GM12878 (cell line): ENCODE results near the gene TMPRSS4. TPM values are rescaled to one million over a fixed set of nuclear protein-coding genes. Genes with fewer than 3 reads are reported as not detected.

Source experiments
- ATAC-seq: fragments of 200-7000 bp; cut with Tn5 transposase; 3 replicates; pipeline ENCODE4 v1.9.1; 2020; ENCODE audit warnings: mild to moderate bottlenecking, moderate library complexity
- BruUV-seq: library from RNA; stranded (reverse); fragments of 400-500 nt; replicated peaks from 2 replicates; lab custom pipeline; 2021; lab: Mats Ljungman, UMichigan
- CTCF ChIA-PET: fragments of 300-600 bp; sonication (Branson Sonifier 250); formaldehyde crosslinking; extraction: SDS; loops from one replicate; lab custom pipeline; 2021; ENCODE audit warnings: inconsistent platforms; lab: Yijun Ruan, JAX
- POLR2A ChIA-PET: fragments of 350-600 bp; formaldehyde crosslinking; extraction: SDS; loops from one replicate; lab custom pipeline; 2021; ENCODE audit warnings: inconsistent platforms; lab: Charles Lee
- RAD21 ChIA-PET: fragments of 300-600 bp; sonication (Branson Sonifier 250); formaldehyde crosslinking; loops from one replicate; lab custom pipeline; 2023; ENCODE audit warnings: antibody characterized with exemption; ENCODE audit not compliant: unreplicated experiment; lab: Charles Lee
- SMC1A ChIA-PET: fragments of 300-600 bp; sonication (Branson Sonifier 250); formaldehyde crosslinking; loops from one replicate; lab custom pipeline; 2023; ENCODE audit not compliant: unreplicated experiment, uncharacterized antibody; lab: Charles Lee
- DNase-seq: peaks from one replicate; pipeline ENCODE4 v3.0.0-alpha.2; 2011; ENCODE audit warnings: low read depth, low spot score
- FAIRE-seq: peaks from 3 replicates; lab custom pipeline; 2011; peaks lifted over from hg19 to GRCh38; lab: Jason Lieb, UNC
- H2AFZ ChIP-seq: 2 replicates; pipeline ENCODE4 v1.6.0; 2011; ENCODE audit warnings: low read depth, low read length, control low read depth; ENCODE audit not compliant: control insufficient read depth
- H3K27ac ChIP-seq: 2 replicates; pipeline ENCODE4 v1.5.1; 2011; ENCODE audit warnings: control low read depth; ENCODE audit not compliant: control insufficient read depth, insufficient read depth
- H3K27me3 ChIP-seq, 2 experiments: replicated peaks in 1 of 2; 2 replicates each; pipeline versions ENCODE4 v1.6.0 to v1.6.1; 2011; ENCODE audit warnings: low read length in 1 of 2; ENCODE audit not compliant: control insufficient read depth in 2 of 2, insufficient read depth in 2 of 2
- H3K36me3 ChIP-seq, 2 experiments: 2 replicates each; pipeline ENCODE4 v1.5.1; 2011; ENCODE audit warnings: low read length in 1 of 2; ENCODE audit not compliant: control insufficient read depth in 2 of 2, insufficient read depth in 2 of 2
- H3K4me1 ChIP-seq: 2 replicates; pipeline ENCODE4 v1.6.1; 2011; ENCODE audit warnings: mild to moderate bottlenecking, low read length, moderate library complexity, mixed read lengths; ENCODE audit not compliant: control insufficient read depth, insufficient read depth
- H3K4me2 ChIP-seq: 2 replicates; pipeline ENCODE4 v1.6.0; 2011; ENCODE audit warnings: control low read depth; ENCODE audit not compliant: control insufficient read depth, insufficient read depth
- H3K4me3 ChIP-seq: fragments of 200-600 bp; sonication (generic); 2 replicates; pipeline ENCODE4 v1.5.1; 2016
- H3K79me2 ChIP-seq: 2 replicates; pipeline ENCODE4 v1.6.0; 2011; ENCODE audit warnings: low read length; ENCODE audit not compliant: control insufficient read depth, insufficient read depth
- H3K9ac ChIP-seq: 2 replicates; pipeline ENCODE4 v1.8.0; 2011; ENCODE audit warnings: low read length, control low read depth, mixed read lengths; ENCODE audit not compliant: control insufficient read depth, insufficient read depth
- H3K9me3 ChIP-seq: replicated peaks from 3 replicates; pipeline ENCODE4 v1.5.1; 2011; ENCODE audit warnings: mild to moderate bottlenecking, low read length; ENCODE audit not compliant: control insufficient read depth, insufficient read depth
- H4K20me1 ChIP-seq: 2 replicates; pipeline ENCODE4 v1.6.0; 2011; ENCODE audit not compliant: control insufficient read depth, insufficient read depth
- BHLHE40 ChIP-seq, 2 experiments: fragments of 450-650 bp in 1 of 2; IDR thresholded peaks; 2 replicates each; pipeline ENCODE4 v1.6.1; 2011 to 2017; ENCODE audit warnings: low read depth in 2 of 2, borderline replicate concordance in 1 of 2, improper control_type of control experiment in 1 of 2, low read length in 1 of 2, mild to moderate bottlenecking in 1 of 2
- BMI1 ChIP-seq: fragments of 450-650 bp; IDR thresholded peaks from 2 replicates; pipeline ENCODE4 v1.6.1; 2016; ENCODE audit warnings: mild to moderate bottlenecking, moderate library complexity, borderline replicate concordance
- EGR1 ChIP-seq, 2 experiments: IDR thresholded peaks; 1 replicate in 1 of 2; 2 replicates in 1 of 2; pipeline ENCODE4 v1.6.1; 2011 to 2012; ENCODE audit warnings: low read depth in 2 of 2, low read length in 2 of 2, borderline replicate concordance in 1 of 2, mild to moderate bottlenecking in 1 of 2, moderate library complexity in 1 of 2
- ETV6 ChIP-seq, 2 experiments: fragments of 450-650 bp in 1 of 2; IDR thresholded peaks in 1 of 2; conservative IDR thresholded peaks in 1 of 2; 2 replicates each; pipeline ENCODE4 v1.6.1; 2014; ENCODE audit warnings: antibody characterized with exemption in 1 of 2, borderline replicate concordance in 1 of 2, low read depth in 1 of 2, mild to moderate bottlenecking in 1 of 2, moderate library complexity in 1 of 2
- IRF5 ChIP-seq: fragments of 450-650 bp; IDR thresholded peaks from 2 replicates; pipeline ENCODE4 v1.6.1; 2017; ENCODE audit warnings: borderline replicate concordance
- PAX8 ChIP-seq: fragments of 450-650 bp; IDR thresholded peaks from 2 replicates; pipeline ENCODE4 v1.6.1; 2017; ENCODE audit warnings: mild to moderate bottlenecking, moderate library complexity
- RELA ChIP-seq: fragments of 450-650 bp; IDR thresholded peaks from 2 replicates; pipeline ENCODE4 v1.8.0; 2014; ENCODE audit warnings: borderline replicate concordance; ENCODE audit not compliant: partially characterized antibody
- ZNF592 ChIP-seq: fragments of 450-650 bp; IDR thresholded peaks from 2 replicates; pipeline ENCODE4 v1.6.1; 2017; ENCODE audit warnings: mild to moderate bottlenecking, moderate library complexity
- WGBS: methylation state at CpG from one replicate; pipeline ENCODE4 v1.1.6; 2016; ENCODE audit warnings: low lambda C conversion rate; ENCODE audit not compliant: insufficient replicate concordance, insufficient coverage; ENCODE audit errors: missing lambda C conversion rate; 5-methylcytosine and 5-hydroxymethylcytosine counted together
- in situ Hi-C: fragments of 300-500 bp; cut with MboI; formaldehyde crosslinking; loops from 9 replicates; pipeline ENCODE4 v1.14.3; 2018; ENCODE audit warnings: mixed read lengths
- intact Hi-C: fragments of 100-400 bp; cut with micrococcal nuclease; formaldehyde crosslinking; loops from one replicate; pipeline ENCODE4 v1.14.2; 2022; ENCODE audit not compliant: unreplicated experiment
- polyA plus RNA-seq, 11 experiments: library from polyadenylated mRNA; depleted of rRNA in 4 of 11; unstranded in 6 of 11; stranded (reverse) in 5 of 11; fragments of >200 nt; fragmentation: Nextera tagmentation in 4 of 11; fragmentation: Illumina TruSeq in 1 of 11; extraction: Ambion mirVana in 4 of 11; extraction: Trizol in 1 of 11; gene quantifications; 1 replicate in 1 of 11; 2 replicates in 10 of 11; pipeline versions ENCODE4 v1.2.1 to v1.2.3, GENCODE V29; 2011 to 2016; ENCODE audit warnings: inconsistent platforms in 2 of 11, missing spikeins in 2 of 11, low read depth in 1 of 11
- total RNA-seq, 4 experiments: library from RNA; depleted of rRNA in 3 of 4; stranded (reverse); fragments of >200 nt in 3 of 4; fragmentation: Illumina TruSeq in 1 of 4; extraction: Trizol in 1 of 4; gene quantifications; 2 replicates each; pipeline versions ENCODE4 v1.2.1 to v1.2.3, GENCODE V29; 2013 to 2021

TMPRSS4 gene
- total and polyA plus RNA-seq, 10 of the 15 experiments (the other 5 are each of a cell fraction or from before 2014, with no cell fraction given), result 0.14 to 0.26 TPM; not detected in 8

GRCh38 chr11:118055966-118056365, 20.9 kb upstream of the TMPRSS4 start:
- RAD21 ChIA-PET, result interaction anchor here (6.6 to 7.3 kb wide), 3 partner anchors 107 to 235 kb away, joined by 93 to 248 read pairs (median 183); partner anchors contain the start of gene FXYD2
- TF ChIP-seq ETV6 (conservative IDR thresholded peaks at IDR 0.05 in 1 of 2, IDR thresholded peaks at IDR 0.05 in 1 of 2; ENCODE audit: borderline replicate concordance in 1 of 2, low read depth in 1 of 2) (no peak), IRF5 (no peak), EGR1 (IDR thresholded peaks at IDR 0.05; ENCODE audit: borderline replicate concordance in 1 of 2, low read depth in 2 of 2, low read length in 2 of 2) (no peak), RELA (no peak), BHLHE40 (IDR thresholded peaks at IDR 0.05; ENCODE audit: borderline replicate concordance in 1 of 2, low read depth in 2 of 2, low read length in 1 of 2) (no peak), PAX8 (no peak), BMI1 (no peak), ZNF592 (no peak)
- Histone ChIP-seq H3K27ac (no peak overlapping the region), H3K9me3 (no peaks in the 10 kb centered on the region), H2AFZ (no peak overlapping the region), H3K27me3 (peaks cover 1 to 3% of the 10 kb centered on the region in 2 experiments; a peak in 2 of 4 replicates), H3K4me1 (peaks cover 12% of the 10 kb centered on the region), H3K4me3 (no peak overlapping the region), H3K36me3 (no peaks in the 10 kb centered on the region), H3K4me2 (no peak overlapping the region), H3K9ac (no peak overlapping the region), H3K79me2 (no peaks in the 10 kb centered on the region), H4K20me1 (no peaks in the 10 kb centered on the region)
- DNase-seq (no peak), ATAC-seq (no peak), FAIRE-seq (no peak)
- intact Hi-C loops (no loop called here), in situ Hi-C loops (loop anchor here (5.0 to 25.0 kb wide), 2 partner anchors 214 to 619 kb away; no protein-coding TSS in a partner anchor)
- CTCF ChIA-PET, result interaction anchor here (0.5 to 9.1 kb wide), 6 partner anchors 106 to 630 kb away, joined by 3 to 364 read pairs (median 136); partner anchors contain the start of gene FXYD2
- 50% methylated on average over 7 of the region's 7 CpGs for WGBS
- SMC1A ChIA-PET, result interaction anchor here (1.4 to 8.2 kb wide), 7 partner anchors 11 to 237 kb away, joined by 3 to 295 read pairs (median 67); partner anchors contain the start of genes FXYD2 and IL10RA
- BruUV-seq, result no TSS peak
- POLR2A ChIA-PET, result no interaction called here
